HepG2 (cell line): ENCODE measurements around the gene COL18A1. TPM values are rescaled to one million over a fixed set of nuclear protein-coding genes. Genes with fewer than 3 reads are reported as not detected.

Source experiments
- BRD4 ChIP-seq: sonication (generic); formaldehyde crosslinking; IDR thresholded peaks from 2 replicates; pipeline ENCODE4 v1.4.0; 2020; ENCODE audit warnings: missing genetic modification reagents
- FOXJ3 ChIP-seq: sonication (generic); formaldehyde crosslinking; IDR thresholded peaks from 2 replicates; pipeline ENCODE4 v1.4.0; 2020; ENCODE audit warnings: missing genetic modification reagents, mild to moderate bottlenecking, borderline replicate concordance
- HNF4A ChIP-seq: sonication (generic); formaldehyde crosslinking; IDR thresholded peaks from 2 replicates; pipeline ENCODE4 v1.4.0; 2020; ENCODE audit warnings: missing genetic modification reagents
- MXI1 ChIP-seq: IDR thresholded peaks from 3 replicates; pipeline ENCODE4 v1.6.1; 2012; ENCODE audit warnings: low read depth, low read length, inconsistent platforms, borderline replicate concordance
- NAIF1 ChIP-seq: sonication (generic); formaldehyde crosslinking; IDR thresholded peaks from 2 replicates; pipeline ENCODE4 v1.5.0; 2020; ENCODE audit warnings: mild to moderate bottlenecking, missing genetic modification reagents, borderline replicate concordance
- NR1H2 ChIP-seq: sonication (generic); formaldehyde crosslinking; IDR thresholded peaks from 2 replicates; pipeline ENCODE4 v1.8.1; 2022; ENCODE audit warnings: low read depth, missing genetic modification reagents, borderline replicate concordance
- ONECUT2 ChIP-seq: sonication (generic); formaldehyde crosslinking; IDR thresholded peaks from 2 replicates; pipeline ENCODE4 v1.4.0; 2020; ENCODE audit warnings: missing genetic modification reagents
- POGZ ChIP-seq: sonication (generic); formaldehyde crosslinking; IDR thresholded peaks from 2 replicates; pipeline ENCODE4 v1.4.0; 2020; ENCODE audit warnings: mild to moderate bottlenecking, missing genetic modification reagents
- RCOR2 ChIP-seq: IDR thresholded peaks from 2 replicates; pipeline ENCODE4 v1.6.1; 2016; ENCODE audit warnings: missing biosample characterization, missing genetic modification reagents
- RORA ChIP-seq: sonication (generic); formaldehyde crosslinking; IDR thresholded peaks from 2 replicates; pipeline ENCODE4 v1.5.0; 2020; ENCODE audit warnings: mild to moderate bottlenecking, missing genetic modification reagents, moderate library complexity
- TEAD2 ChIP-seq: sonication (generic); formaldehyde crosslinking; IDR thresholded peaks from 2 replicates; pipeline ENCODE4 v1.9.0; 2021; ENCODE audit warnings: missing genetic modification reagents
- ZFYVE20 ChIP-seq: sonication (generic); formaldehyde crosslinking; IDR thresholded peaks from 2 replicates; pipeline ENCODE4 v1.8.0; 2023; ENCODE audit warnings: low read depth, mild to moderate bottlenecking, moderate library complexity, missing genetic modification reagents, borderline replicate concordance
- ZIK1 ChIP-seq: sonication (generic); formaldehyde crosslinking; IDR thresholded peaks from 2 replicates; pipeline ENCODE4 v1.5.0; 2020; ENCODE audit warnings: mild to moderate bottlenecking, low read depth, missing genetic modification reagents, borderline replicate concordance
- ZNF101 ChIP-seq: sonication (generic); formaldehyde crosslinking; IDR thresholded peaks from 2 replicates; pipeline ENCODE4 v1.4.0; 2020; ENCODE audit warnings: mild to moderate bottlenecking, low read depth, missing genetic modification reagents, borderline replicate concordance
- ZNF234 ChIP-seq: sonication (generic); formaldehyde crosslinking; conservative IDR thresholded peaks from 2 replicates; pipeline ENCODE4 v1.5.1; 2020; ENCODE audit warnings: mild to moderate bottlenecking, missing genetic modification reagents
- ZNF30 ChIP-seq: sonication (generic); formaldehyde crosslinking; IDR thresholded peaks from 2 replicates; pipeline ENCODE4 v1.5.0; 2020; ENCODE audit warnings: mild to moderate bottlenecking, missing genetic modification reagents
- ZNF496 ChIP-seq: sonication (generic); formaldehyde crosslinking; IDR thresholded peaks from 2 replicates; pipeline ENCODE4 v1.8.1; 2023; ENCODE audit warnings: mild to moderate bottlenecking, moderate library complexity, missing genetic modification reagents; ENCODE audit not compliant: insufficient replicate concordance
- ZNF562 ChIP-seq: sonication (generic); formaldehyde crosslinking; IDR thresholded peaks from 2 replicates; pipeline ENCODE4 v1.8.0; 2022; ENCODE audit warnings: missing genetic modification reagents, borderline replicate concordance
- polyA plus RNA-seq, 8 experiments: library from polyadenylated mRNA; depleted of rRNA in 3 of 8; stranded (reverse) in 7 of 8; unstranded in 1 of 8; fragments of >200 nt; fragmentation: Illumina TruSeq in 4 of 8; extraction: Trizol in 4 of 8; gene quantifications; 2 replicates each; pipeline versions ENCODE4 v1.2.1 to v1.2.3, GENCODE V29; 2011 to 2016; ENCODE audit warnings: low read depth in 4 of 8, missing spikeins in 1 of 8, mixed read lengths in 1 of 8; ENCODE audit not compliant: insufficient read depth in 1 of 8
- total RNA-seq, 5 experiments: library from RNA; depleted of rRNA; stranded (reverse); fragments of >200 nt; fragmentation: Illumina TruSeq; extraction: Trizol; gene quantifications; 2 replicates each; pipeline ENCODE4 v1.2.3, GENCODE V29; 2016; ENCODE audit warnings: low read depth in 1 of 5
- TF ChIP-seq, protein P1 (sequence below): sonication (generic); formaldehyde crosslinking; IDR thresholded peaks from 2 replicates; pipeline ENCODE4 v1.5.1; 2020; ENCODE audit warnings: missing genetic modification reagents, mild to moderate bottlenecking, borderline replicate concordance
- TF ChIP-seq, protein P2 (sequence below): sonication (generic); formaldehyde crosslinking; IDR thresholded peaks from 2 replicates; pipeline ENCODE4 v1.4.0; 2020; ENCODE audit warnings: missing genetic modification reagents
- TF ChIP-seq, protein P3 (sequence below): IDR thresholded peaks from 2 replicates; pipeline ENCODE4 v1.6.1; 2016; ENCODE audit warnings: missing biosample characterization, missing genetic modification reagents, low read depth
- TF ChIP-seq, protein P4 (sequence below): sonication (generic); formaldehyde crosslinking; IDR thresholded peaks from 2 replicates; pipeline ENCODE4 v1.4.0; 2020; ENCODE audit warnings: missing genetic modification reagents; ENCODE audit errors: not compliant biosample characterization

The COL18A1 gene
- total and polyA plus RNA-seq, 2 of the 13 experiments (the other 11 are each of a cell fraction or from before 2014, with no cell fraction given), result 79.0 to 102 TPM

DNA sequence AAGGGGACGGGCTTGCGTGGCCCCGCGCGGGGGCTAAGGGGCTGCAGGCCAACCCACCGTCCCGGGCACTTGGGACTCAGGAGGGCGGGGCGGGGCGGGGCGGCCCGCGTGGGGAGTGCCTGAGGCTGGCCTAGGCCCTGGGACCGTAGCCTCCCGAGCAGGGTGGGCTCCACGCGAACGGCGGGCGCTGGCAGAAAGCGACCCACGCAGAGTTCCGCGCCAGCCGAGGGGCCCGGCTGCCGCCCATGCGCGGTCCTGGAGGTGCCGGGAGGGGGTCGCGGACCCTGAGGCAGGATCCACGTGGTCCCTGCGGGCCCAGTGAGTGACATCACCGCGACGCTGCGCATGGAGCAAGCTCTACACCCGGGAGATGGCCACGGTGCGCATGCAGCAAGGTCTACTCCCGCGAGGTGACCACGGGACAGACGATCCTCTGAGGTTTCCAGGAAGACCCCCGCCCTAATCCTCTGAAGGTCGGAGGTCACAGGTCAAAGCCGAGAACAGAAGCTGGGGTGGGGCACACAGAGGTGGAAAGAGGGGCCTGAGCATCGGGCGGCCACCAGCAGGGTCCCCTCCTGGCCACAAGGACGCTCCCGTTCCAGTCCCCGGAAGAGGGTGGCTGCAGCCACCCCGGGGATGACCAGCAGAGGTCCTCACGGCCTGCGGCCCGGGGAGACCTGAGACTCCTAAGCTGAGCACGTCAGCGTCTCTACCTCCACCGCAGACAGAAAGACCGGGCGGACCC is 150.8 kb downstream of the COL18A1 start (continued):
- TF ChIP-seq, protein P1, sequence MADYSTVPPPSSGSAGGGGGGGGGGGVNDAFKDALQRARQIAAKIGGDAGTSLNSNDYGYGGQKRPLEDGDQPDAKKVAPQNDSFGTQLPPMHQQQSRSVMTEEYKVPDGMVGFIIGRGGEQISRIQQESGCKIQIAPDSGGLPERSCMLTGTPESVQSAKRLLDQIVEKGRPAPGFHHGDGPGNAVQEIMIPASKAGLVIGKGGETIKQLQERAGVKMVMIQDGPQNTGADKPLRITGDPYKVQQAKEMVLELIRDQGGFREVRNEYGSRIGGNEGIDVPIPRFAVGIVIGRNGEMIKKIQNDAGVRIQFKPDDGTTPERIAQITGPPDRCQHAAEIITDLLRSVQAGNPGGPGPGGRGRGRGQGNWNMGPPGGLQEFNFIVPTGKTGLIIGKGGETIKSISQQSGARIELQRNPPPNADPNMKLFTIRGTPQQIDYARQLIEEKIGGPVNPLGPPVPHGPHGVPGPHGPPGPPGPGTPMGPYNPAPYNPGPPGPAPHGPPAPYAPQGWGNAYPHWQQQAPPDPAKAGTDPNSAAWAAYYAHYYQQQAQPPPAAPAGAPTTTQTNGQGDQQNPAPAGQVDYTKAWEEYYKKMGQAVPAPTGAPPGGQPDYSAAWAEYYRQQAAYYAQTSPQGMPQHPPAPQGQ (CRISPR knock-in tag), result no peak
- TF ChIP-seq, protein P2, sequence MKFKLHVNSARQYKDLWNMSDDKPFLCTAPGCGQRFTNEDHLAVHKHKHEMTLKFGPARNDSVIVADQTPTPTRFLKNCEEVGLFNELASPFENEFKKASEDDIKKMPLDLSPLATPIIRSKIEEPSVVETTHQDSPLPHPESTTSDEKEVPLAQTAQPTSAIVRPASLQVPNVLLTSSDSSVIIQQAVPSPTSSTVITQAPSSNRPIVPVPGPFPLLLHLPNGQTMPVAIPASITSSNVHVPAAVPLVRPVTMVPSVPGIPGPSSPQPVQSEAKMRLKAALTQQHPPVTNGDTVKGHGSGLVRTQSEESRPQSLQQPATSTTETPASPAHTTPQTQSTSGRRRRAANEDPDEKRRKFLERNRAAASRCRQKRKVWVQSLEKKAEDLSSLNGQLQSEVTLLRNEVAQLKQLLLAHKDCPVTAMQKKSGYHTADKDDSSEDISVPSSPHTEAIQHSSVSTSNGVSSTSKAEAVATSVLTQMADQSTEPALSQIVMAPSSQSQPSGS (CRISPR knock-in tag), result peak; percentile 87; the same call in 1 of the 2 replicates
- TF ChIP-seq ZNF562 (no peak), ZFYVE20 (CRISPR knock-in tag) (no peak), RCOR2 (peak; percentile 20; the same call in 1 of the 2 replicates), FOXJ3 (CRISPR knock-in tag) (no peak; the same call in 1 of the 2 replicates), NAIF1 (CRISPR knock-in tag) (no peak), ZNF101 (CRISPR knock-in tag) (no peak), ZIK1 (0 out of 2 replicates have a peak, but pooled peaks have one; percentile 39), TEAD2 (CRISPR knock-in tag) (no peak), HNF4A (CRISPR knock-in tag) (no peak; the same call in 1 of the 2 replicates), MXI1 (peak; percentile 86; the same call in 1 of the 3 replicates), POGZ (CRISPR knock-in tag) (peak; percentile 13; the same call in 1 of the 2 replicates), ONECUT2 (CRISPR knock-in tag) (no peak), NR1H2 (CRISPR knock-in tag) (peak; percentile 71; the same call in 1 of the 2 replicates), RORA (CRISPR knock-in tag) (no peak), BRD4 (no peak), ZNF496 (CRISPR knock-in tag) (no peak), ZNF30 (no peak), ZNF234 (no peak)
- TF ChIP-seq, protein P3, sequence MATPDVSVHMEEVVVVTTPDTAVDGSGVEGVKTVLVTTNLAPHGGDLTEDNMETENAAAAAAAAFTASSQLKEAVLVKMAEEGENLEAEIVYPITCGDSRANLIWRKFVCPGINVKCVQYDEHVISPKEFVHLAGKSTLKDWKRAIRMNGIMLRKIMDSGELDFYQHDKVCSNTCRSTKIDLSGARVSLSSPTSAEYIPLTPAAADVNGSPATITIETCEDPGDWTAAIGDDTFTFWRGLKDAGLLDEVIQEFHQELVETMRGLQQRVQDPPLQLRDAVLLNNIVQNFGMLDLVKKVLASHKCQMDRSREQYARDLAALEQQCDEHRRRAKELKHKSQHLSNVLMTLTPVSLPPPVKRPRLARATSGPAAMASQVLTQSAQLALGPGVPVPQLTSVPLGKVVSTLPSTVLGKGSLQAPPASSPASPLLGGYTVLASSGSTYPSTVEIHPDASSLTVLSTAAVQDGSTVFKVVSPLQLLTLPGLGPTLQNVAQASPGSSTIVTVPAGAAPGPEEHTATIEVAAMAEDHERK (CRISPR knock-in tag), result no peak; the same call in 1 of the 2 replicates
- TF ChIP-seq, protein P4, sequence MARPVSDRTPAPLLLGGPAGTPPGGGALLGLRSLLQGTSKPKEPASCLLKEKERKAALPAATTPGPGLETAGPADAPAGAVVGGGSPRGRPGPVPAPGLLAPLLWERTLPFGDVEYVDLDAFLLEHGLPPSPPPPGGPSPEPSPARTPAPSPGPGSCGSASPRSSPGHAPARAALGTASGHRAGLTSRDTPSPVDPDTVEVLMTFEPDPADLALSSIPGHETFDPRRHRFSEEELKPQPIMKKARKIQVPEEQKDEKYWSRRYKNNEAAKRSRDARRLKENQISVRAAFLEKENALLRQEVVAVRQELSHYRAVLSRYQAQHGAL (CRISPR knock-in tag), result no peak
